ENCODE measurements around the gene ZSCAN25. TPM values are rescaled to one million over a fixed set of nuclear protein-coding genes. Genes with fewer than 3 reads are reported as not detected.
A peak's percentile ranks its signal among the peaks of the same experiment; 100 is the strongest.
"Not testable (repeated sequence)": the region's sequence is repeated elsewhere in the genome, so short reads cannot be mapped to it uniquely, and the experiment has no call there.

ZSCAN25 gene
- total and polyA plus RNA-seq, 5 donors, result 3.8 to 9.6 (median 8.1) TPM

GRCh38 chr7:99648843-99649242 is 32.1 kb downstream of the ZSCAN25 start:
- ATAC-seq, result no peak
- WGBS, result 95% methylated on average over 2 of the region's 2 CpGs

GRCh38 chr7:99651290-99651689 is 34.5 kb downstream of the ZSCAN25 start:
- Histone ChIP-seq H3K27ac (ENCODE audit: low read length) (no peak overlapping the region), H3K27me3 (ENCODE audit: control insufficient read depth, insufficient read depth) (no peaks in the 10 kb centered on the region), H3K4me3 (ENCODE audit: low read length) (no peak overlapping the region), H3K9me3 (ENCODE audit: control insufficient read depth, low read length) (no peaks in the 10 kb centered on the region), H3K4me1 (ENCODE audit: control insufficient read depth, insufficient read depth, low read length) (no peaks in the 10 kb centered on the region)
- intact Hi-C loops (cut with DNase I), result no loop called here
- ATAC-seq, result no peak
- DNase-seq, result no peak
- WGBS, result 94% methylated on average over 2 of the region's 2 CpGs

More at GRCh38 chr7:99648843-99649242, 32.1 kb downstream of the ZSCAN25 start:
- DNase-seq, result no peak
- no peak overlapping the region for H3K27ac ChIP-seq (ENCODE audit: low read length)
- H3K27me3 ChIP-seq (ENCODE audit: control insufficient read depth, insufficient read depth), result no peaks in the 10 kb centered on the region
- H3K4me3 ChIP-seq (ENCODE audit: low read length), result no peak overlapping the region
- no peaks in the 10 kb centered on the region for H3K4me1 ChIP-seq (ENCODE audit: control insufficient read depth, insufficient read depth, low read length)
- no peaks in the 10 kb centered on the region for H3K9me3 ChIP-seq (ENCODE audit: control insufficient read depth, low read length)
- intact Hi-C loops (cut with DNase I), result no loop called here

GRCh38 chr7:99652671-99653070 is 35.9 kb downstream of the ZSCAN25 start:
- DNase-seq (no peak), ATAC-seq (no peak)
- H3K4me1 ChIP-seq (ENCODE audit: control insufficient read depth, insufficient read depth, low read length), result no peaks in the 10 kb centered on the region
- no peaks in the 10 kb centered on the region for H3K27me3 ChIP-seq (ENCODE audit: control insufficient read depth, insufficient read depth)
- no peak overlapping the region for H3K4me3 ChIP-seq (ENCODE audit: low read length)
- intact Hi-C loops (cut with DNase I), result no loop called here
- H3K27ac ChIP-seq (ENCODE audit: low read length), result no peak overlapping the region
- H3K9me3 ChIP-seq (ENCODE audit: control insufficient read depth, low read length), result no peaks in the 10 kb centered on the region
- WGBS, result 96% methylated on average over 2 of the region's 2 CpGs

- H3K27me3 ChIP-seq (ENCODE audit: control insufficient read depth, insufficient read depth); H3K9me3 ChIP-seq (ENCODE audit: control insufficient read depth, low read length); intact Hi-C loops (cut with DNase I); DNase-seq; H3K4me1 ChIP-seq (ENCODE audit: control insufficient read depth, insufficient read depth, low read length); ATAC-seq; H3K4me3 ChIP-seq (ENCODE audit: low read length); H3K27ac ChIP-seq (ENCODE audit: low read length): not testable (repeated sequence)
- 98% methylated on average over 4 of the region's 4 CpGs for WGBS
These were observed 36.5 kb downstream of the ZSCAN25 start for GRCh38 chr7:99653269-99653668.

- no peaks in the 10 kb centered on the region for H3K9me3 ChIP-seq (ENCODE audit: control insufficient read depth, low read length)
- H3K4me1 ChIP-seq (ENCODE audit: control insufficient read depth, insufficient read depth, low read length), result no peaks in the 10 kb centered on the region
- ATAC-seq (no peak), DNase-seq (no peak)
- intact Hi-C loops (cut with DNase I), result no loop called here
- 97% methylated on average over 3 of the region's 3 CpGs for WGBS
- no peaks in the 10 kb centered on the region for H3K27me3 ChIP-seq (ENCODE audit: control insufficient read depth, insufficient read depth)
- no peak overlapping the region for H3K4me3 ChIP-seq (ENCODE audit: low read length)
- H3K27ac ChIP-seq (ENCODE audit: low read length), result no peak overlapping the region
These were observed 37.0 kb downstream of the ZSCAN25 start for GRCh38 chr7:99653754-99654153.

GRCh38 chr7:99654626-99655025 is 37.9 kb downstream of the ZSCAN25 start:
- WGBS, result 80% methylated on average over 2 of the region's 3 CpGs
- H3K4me3 ChIP-seq (ENCODE audit: low read length); H3K27me3 ChIP-seq (ENCODE audit: control insufficient read depth, insufficient read depth); H3K4me1 ChIP-seq (ENCODE audit: control insufficient read depth, insufficient read depth, low read length); ATAC-seq; DNase-seq; intact Hi-C loops (cut with DNase I); H3K27ac ChIP-seq (ENCODE audit: low read length); H3K9me3 ChIP-seq (ENCODE audit: control insufficient read depth, low read length): not testable (repeated sequence)

- DNase-seq; H3K4me1 ChIP-seq (ENCODE audit: control insufficient read depth, insufficient read depth, low read length); ATAC-seq; H3K27ac ChIP-seq (ENCODE audit: low read length); H3K4me3 ChIP-seq (ENCODE audit: low read length); intact Hi-C loops (cut with DNase I); H3K9me3 ChIP-seq (ENCODE audit: control insufficient read depth, low read length); H3K27me3 ChIP-seq (ENCODE audit: control insufficient read depth, insufficient read depth): not testable (repeated sequence)
- WGBS, result 94% methylated on average over 5 of the region's 5 CpGs
These were observed 41.1 kb downstream of the ZSCAN25 start for GRCh38 chr7:99657879-99658278.

- H3K4me1 ChIP-seq (ENCODE audit: control insufficient read depth, insufficient read depth, low read length), result no peaks in the 10 kb centered on the region
- H3K27ac ChIP-seq (ENCODE audit: low read length), result no peak overlapping the region
- no peaks in the 10 kb centered on the region for H3K9me3 ChIP-seq (ENCODE audit: control insufficient read depth, low read length)
- H3K4me3 ChIP-seq (ENCODE audit: low read length), result no peak overlapping the region
- DNase-seq (no peak), ATAC-seq (peak in 1 of 2 donors; percentile 38)
- intact Hi-C loops (cut with DNase I), result no loop called here
- 81% methylated on average over 3 of the region's 3 CpGs for WGBS
- no peaks in the 10 kb centered on the region for H3K27me3 ChIP-seq (ENCODE audit: control insufficient read depth, insufficient read depth)
These were observed 48.7 kb downstream of the ZSCAN25 start for GRCh38 chr7:99665312-99666012.

- ATAC-seq (no peak), DNase-seq (no peak)
- 67% methylated on average over 1 of the region's 1 CpG for WGBS
These were observed 49.3 kb downstream of the ZSCAN25 start for GRCh38 chr7:99666013-99666395.

GRCh38 chr7:99667179-99667578 is 50.4 kb downstream of the ZSCAN25 start:
- Histone ChIP-seq H3K4me1 (ENCODE audit: control insufficient read depth, insufficient read depth, low read length) (no peaks in the 10 kb centered on the region), H3K27me3 (ENCODE audit: control insufficient read depth, insufficient read depth) (no peaks in the 10 kb centered on the region), H3K9me3 (ENCODE audit: control insufficient read depth, low read length) (no peaks in the 10 kb centered on the region), H3K4me3 (ENCODE audit: low read length) (no peak overlapping the region), H3K27ac (ENCODE audit: low read length) (no peak overlapping the region)
- ATAC-seq, result no peak
- WGBS, result 69% methylated on average over 2 of the region's 2 CpGs
- intact Hi-C loops (cut with DNase I), result no loop called here
- DNase-seq, result no peak

More at GRCh38 chr7:99666013-99666395, 49.3 kb downstream of the ZSCAN25 start:
- no peak overlapping the region for H3K4me3 ChIP-seq (ENCODE audit: low read length)
- no peaks in the 10 kb centered on the region for H3K27me3 ChIP-seq (ENCODE audit: control insufficient read depth, insufficient read depth)
- H3K9me3 ChIP-seq (ENCODE audit: control insufficient read depth, low read length), result no peaks in the 10 kb centered on the region
- intact Hi-C loops (cut with DNase I), result no loop called here
- no peak overlapping the region for H3K27ac ChIP-seq (ENCODE audit: low read length)
- no peaks in the 10 kb centered on the region for H3K4me1 ChIP-seq (ENCODE audit: control insufficient read depth, insufficient read depth, low read length)

GRCh38 chr7:99668541-99668940 is 51.8 kb downstream of the ZSCAN25 start:
- H3K9me3 ChIP-seq (ENCODE audit: control insufficient read depth, low read length), result no peaks in the 10 kb centered on the region
- no peak for DNase-seq
- H3K27ac ChIP-seq (ENCODE audit: low read length), result no peak overlapping the region
- H3K27me3 ChIP-seq (ENCODE audit: control insufficient read depth, insufficient read depth), result no peaks in the 10 kb centered on the region
- ATAC-seq, result no peak
- no peaks in the 10 kb centered on the region for H3K4me1 ChIP-seq (ENCODE audit: control insufficient read depth, insufficient read depth, low read length)
- H3K4me3 ChIP-seq (ENCODE audit: low read length), result no peak overlapping the region
- intact Hi-C loops (cut with DNase I), result no loop called here
- WGBS, result 95% methylated on average over 8 of the region's 8 CpGs

GRCh38 chr7:99669782-99670181 is 53.0 kb downstream of the ZSCAN25 start:
- H3K4me1 ChIP-seq (ENCODE audit: control insufficient read depth, insufficient read depth, low read length), result no peaks in the 10 kb centered on the region
- no peak overlapping the region for H3K4me3 ChIP-seq (ENCODE audit: low read length)
- no peak overlapping the region for H3K27ac ChIP-seq (ENCODE audit: low read length)
- intact Hi-C loops (cut with DNase I), result no loop called here
- ATAC-seq, result no peak
- H3K9me3 ChIP-seq (ENCODE audit: control insufficient read depth, low read length), result no peaks in the 10 kb centered on the region
- 92% methylated on average over 3 of the region's 3 CpGs for WGBS
- DNase-seq, result no peak
- H3K27me3 ChIP-seq (ENCODE audit: control insufficient read depth, insufficient read depth), result no peaks in the 10 kb centered on the region
